Astrocyte of the cerebellum (primary cell): Measurements from ENCODE around the gene DHX16.
A peak's percentile ranks its signal among the peaks of the same experiment; 100 is the strongest.

Source experiments
- DNase-seq: peaks from one replicate; pipeline ENCODE4 v3.0.0-alpha.2; 2011; ENCODE audit warnings: low read depth
- H3K4me3 ChIP-seq: 2 replicates; pipeline ENCODE4 v1.5.1; 2011; ENCODE audit warnings: mild to moderate bottlenecking, low read depth, low read length, moderate library complexity
- in situ Hi-C: cut with HindIII; loops from 2 replicates; pipeline ENCODE4 v1.10.0; 2017; ENCODE audit warnings: low sequenced_read_pairs
- TF ChIP-seq, protein P1 (sequence below): IDR thresholded peaks from 2 replicates; pipeline ENCODE4 v1.5.1; 2012; ENCODE audit warnings: low read length, low read depth, moderate library complexity, mild to moderate bottlenecking; ENCODE audit errors: missing control alignments

Gene DHX16

GRCh38 chr6:30656513-30656912 lies 16.3 kb downstream of the DHX16 start:
- H3K4me3 ChIP-seq: no peak overlapping the region
- in situ Hi-C loops: no loop called here
- no peak for DNase-seq
- TF ChIP-seq, protein P1, sequence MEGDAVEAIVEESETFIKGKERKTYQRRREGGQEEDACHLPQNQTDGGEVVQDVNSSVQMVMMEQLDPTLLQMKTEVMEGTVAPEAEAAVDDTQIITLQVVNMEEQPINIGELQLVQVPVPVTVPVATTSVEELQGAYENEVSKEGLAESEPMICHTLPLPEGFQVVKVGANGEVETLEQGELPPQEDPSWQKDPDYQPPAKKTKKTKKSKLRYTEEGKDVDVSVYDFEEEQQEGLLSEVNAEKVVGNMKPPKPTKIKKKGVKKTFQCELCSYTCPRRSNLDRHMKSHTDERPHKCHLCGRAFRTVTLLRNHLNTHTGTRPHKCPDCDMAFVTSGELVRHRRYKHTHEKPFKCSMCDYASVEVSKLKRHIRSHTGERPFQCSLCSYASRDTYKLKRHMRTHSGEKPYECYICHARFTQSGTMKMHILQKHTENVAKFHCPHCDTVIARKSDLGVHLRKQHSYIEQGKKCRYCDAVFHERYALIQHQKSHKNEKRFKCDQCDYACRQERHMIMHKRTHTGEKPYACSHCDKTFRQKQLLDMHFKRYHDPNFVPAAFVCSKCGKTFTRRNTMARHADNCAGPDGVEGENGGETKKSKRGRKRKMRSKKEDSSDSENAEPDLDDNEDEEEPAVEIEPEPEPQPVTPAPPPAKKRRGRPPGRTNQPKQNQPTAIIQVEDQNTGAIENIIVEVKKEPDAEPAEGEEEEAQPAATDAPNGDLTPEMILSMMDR: no peak

- DNase-seq: no peak
- no peak overlapping the region for H3K4me3 ChIP-seq
- in situ Hi-C loops: no loop called here
- TF ChIP-seq, protein P1: no peak
Observed at GRCh38 chr6:30655743-30656094, 17.1 kb downstream of the DHX16 start.

GRCh38 chr6:30654798-30655742 lies 17.7 kb downstream of the DHX16 start:
- no peak for DNase-seq
- in situ Hi-C loops: no loop called here
- H3K4me3 ChIP-seq: no peak overlapping the region
- TF ChIP-seq, protein P1: no peak

DNA sequence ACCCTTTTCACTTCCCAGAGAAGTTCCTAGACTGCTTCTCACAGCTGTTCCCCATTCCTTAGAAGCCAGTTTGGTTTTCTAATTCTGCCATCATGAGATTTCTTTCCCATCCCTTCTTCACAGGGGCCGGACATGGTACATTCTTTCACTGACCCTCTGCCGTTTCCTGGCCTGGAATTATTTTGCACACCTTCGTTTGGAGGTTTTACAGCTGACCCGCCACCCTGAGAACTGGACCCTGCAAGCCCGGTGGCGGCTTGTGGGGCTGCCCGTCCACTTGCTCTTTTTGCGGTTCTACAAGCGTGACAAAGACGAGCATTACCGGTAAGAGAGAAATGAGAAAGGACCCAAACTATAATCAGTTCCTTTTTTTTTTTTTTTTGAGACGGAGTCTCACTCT lies 21.7 kb downstream of the DHX16 start:
- TF ChIP-seq, protein P1: no peak
- no peak overlapping the region for H3K4me3 ChIP-seq
- in situ Hi-C loops: no loop called here
- DNase-seq: no peak

- in situ Hi-C loops: no loop called here
- no peak for DNase-seq
- TF ChIP-seq, protein P1: no peak
- H3K4me3 ChIP-seq: peak overlapping the region; percentile 95
Observed at GRCh38 chr6:30647242-30648116, 25.3 kb downstream of the DHX16 start.

- in situ Hi-C loops: no loop called here
- TF ChIP-seq, protein P1: no peak
- peak within 1 kb of the TSS; percentile 95 for H3K4me3 ChIP-seq
- DNase-seq: peak; percentile 81
Observed at GRCh38 chr6:30646450-30647241, 26.2 kb downstream of the DHX16 start, which contains the start of gene C6orf136. TSS of gene C6orf136 (plus strand) at chr6:30647133. CDS start at chr6:30647232, 99 bp downstream.
